ENCODE measurements around the gene KCNH1. TPM values are rescaled to one million over a fixed set of nuclear protein-coding genes. Genes with fewer than 3 reads are reported as not detected.

Gene KCNH1
- total and polyA plus RNA-seq, 2 of the 4 experiments (the other 2 are of a cell fraction), result 0.27 to 0.54 TPM

DNA sequence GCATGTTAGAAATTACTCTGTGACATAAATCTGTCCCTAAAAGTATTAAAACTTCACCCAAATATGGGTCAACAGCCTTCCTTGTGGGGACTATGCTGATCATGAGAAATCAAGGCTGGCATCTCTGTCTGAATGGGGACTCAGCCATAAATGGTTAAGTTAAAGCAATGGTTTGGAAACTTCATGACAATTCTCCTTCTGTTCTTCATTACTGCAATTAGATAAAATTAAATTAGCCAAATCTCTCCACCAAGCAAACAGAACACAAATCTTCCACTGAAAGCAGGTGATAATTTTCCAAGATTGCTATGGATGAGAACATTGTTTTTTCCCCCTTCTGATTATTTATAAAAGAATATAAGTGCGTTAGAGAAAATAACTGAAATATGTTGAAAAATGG is 346.1 kb downstream of the KCNH1 start:
- H2AK5ac ChIP-seq (ENCODE audit: low read depth, low read length), result no peak overlapping the region
- dilution Hi-C loops (cut with HindIII; ENCODE audit: low sequenced_read_pairs, unreplicated experiment) (no loop called here), in situ Hi-C loops (cut with MboI; ENCODE audit: low sequenced_read_pairs) (no loop called here), intact Hi-C loops (cut with micrococcal nuclease) (no loop called here)
- no peaks in the 10 kb centered on the region for H3K4me1 ChIP-seq (ENCODE audit: control insufficient read depth, insufficient read depth, low read length)
- H3K9me1 ChIP-seq (ENCODE audit: insufficient read depth, low read length), result no peaks in the 10 kb centered on the region
- no peak overlapping the region for H3K56ac ChIP-seq (ENCODE audit: extremely low read depth, insufficient read depth, low read length)
- H3K9ac ChIP-seq (ENCODE audit: low read depth, low read length), result no peak overlapping the region
- H3K4me3 ChIP-seq (ENCODE audit: insufficient read depth, low read depth, low read length), result no peak overlapping the region
- H3K27ac ChIP-seq (ENCODE audit: insufficient read depth, low read length), result no peak overlapping the region
- DNase-seq (no peak), ATAC-seq (ENCODE audit: low read depth) (no peak)
- H2BK15ac ChIP-seq (ENCODE audit: low read depth, low read length), result no peak overlapping the region
- no peaks in the 10 kb centered on the region for H3K9me3 ChIP-seq (ENCODE audit: control insufficient read depth, insufficient read depth, low read length)
- no peak overlapping the region for H3K4ac ChIP-seq (ENCODE audit: low read depth, low read length)
- no peak overlapping the region for H4K8ac ChIP-seq (ENCODE audit: low read depth in 2 of 2, low read length in 2 of 2)
- POLR2A ChIA-PET (ENCODE audit: unreplicated experiment), result no interaction called here
- H2BK120ac ChIP-seq (ENCODE audit: low read depth, low read length), result no peak overlapping the region
- no peak overlapping the region for H3K23ac ChIP-seq (ENCODE audit: low read depth, low read length)
- no peak overlapping the region for H2BK5ac ChIP-seq (ENCODE audit: low read depth, low read length, poor library complexity, severe bottlenecking)
- no peaks in the 10 kb centered on the region for H4K20me1 ChIP-seq (ENCODE audit: insufficient read depth, low read length)
- no peak overlapping the region for H2BK20ac ChIP-seq (ENCODE audit: low read depth, low read length)
- no peak overlapping the region for H3K14ac ChIP-seq (replicated peaks; ENCODE audit: low read depth, low read length)
- no peak overlapping the region for H2AFZ ChIP-seq (replicated peaks; ENCODE audit: low read length, poor library complexity)
- no CpG with 5 or more reads among the region's 1 CpG for WGBS, 2 experiments (ENCODE audit: extremely low coverage in 2 of 2, insufficient read length in 1 of 2)
- no peak overlapping the region for H2AK9ac ChIP-seq (replicated peaks; ENCODE audit: low read depth, low read length, poor library complexity)
- H3K18ac ChIP-seq (ENCODE audit: low read depth, low read length), result no peak overlapping the region
- no peak overlapping the region for H3K4me2 ChIP-seq (ENCODE audit: low read depth, low read length)
- BruUV-seq (replicated peaks), result no TSS peak
- H4K91ac ChIP-seq (ENCODE audit: insufficient read depth, low read depth, low read length), result no peak overlapping the region
- CTCF ChIA-PET, result no interaction called here
- TF ChIP-seq RFX5 (IDR thresholded peaks at IDR 0.05; ENCODE audit: low read depth, low read length) (no peak), FOS (IDR thresholded peaks at IDR 0.05; ENCODE audit: low read depth, low read length) (no peak), NFE2L2 (IDR thresholded peaks at IDR 0.05; ENCODE audit: low read depth, low read length) (no peak), SMC3 (IDR thresholded peaks at IDR 0.05; ENCODE audit: low read depth, low read length) (no peak), POLR2A (IDR thresholded peaks at IDR 0.05; ENCODE audit: low read depth, low read length) (no peak), BHLHE40 (IDR thresholded peaks at IDR 0.05; ENCODE audit: low read depth, low read length) (no peak), RCOR1 (IDR thresholded peaks at IDR 0.05; ENCODE audit: insufficient replicate concordance, low read length) (no peak)
- H4K5ac ChIP-seq (ENCODE audit: low read depth, low read length), result no peak overlapping the region
- H3K79me1 ChIP-seq (ENCODE audit: low read depth in 1 of 2, low read length in 2 of 2), result no peaks in the 10 kb centered on the region; a peak in 1 of 4 replicates
- H3K36me3 ChIP-seq (ENCODE audit: control insufficient read depth, insufficient read depth, low read length), result no peaks in the 10 kb centered on the region
- no peaks in the 10 kb centered on the region for H3K27me3 ChIP-seq (ENCODE audit: control insufficient read depth, insufficient read depth, low read length)
